H1 (cell line): Measurements from ENCODE around the gene FGF1.

ENCODE experiments used
- BCL11A ChIP-seq, 2 experiments: IDR thresholded peaks; one replicate each; pipeline ENCODE4 v1.6.1; 2011; ENCODE audit warnings: low read depth in 2 of 2, low read length in 2 of 2, mild to moderate bottlenecking in 2 of 2
- CREB1 ChIP-seq: IDR thresholded peaks from 2 replicates; pipeline ENCODE4 v1.6.1; 2012; ENCODE audit warnings: inconsistent platforms
- CTCF ChIP-seq, 3 experiments: IDR thresholded peaks; 1 replicate in 2 of 3; 2 replicates in 1 of 3; pipeline versions ENCODE4 v1.5.1 to v1.6.1; 2011; ENCODE audit warnings: low read length in 3 of 3, mild to moderate bottlenecking in 3 of 3, inconsistent platforms in 2 of 3, low read depth in 1 of 3, moderate library complexity in 1 of 3; ENCODE audit not compliant: insufficient read depth in 1 of 3; ENCODE audit errors: control extremely low read depth in 1 of 3
- EP300 ChIP-seq, 2 experiments: IDR thresholded peaks; 1 replicate in 1 of 2; 2 replicates in 1 of 2; pipeline ENCODE4 v1.6.1; 2011 to 2012; ENCODE audit warnings: low read depth in 2 of 2, low read length in 2 of 2, mild to moderate bottlenecking in 2 of 2, borderline replicate concordance in 1 of 2, inconsistent platforms in 1 of 2, moderate library complexity in 1 of 2
- EZH2 ChIP-seq: fragments of 200-600 bp; sonication (generic); IDR thresholded peaks from 2 replicates; pipeline ENCODE4 v1.7.1; 2012; ENCODE audit warnings: low read depth, mild to moderate bottlenecking, moderate library complexity, low read length, inconsistent platforms; ENCODE audit not compliant: severe bottlenecking
- JUND ChIP-seq: IDR thresholded peaks from 2 replicates; pipeline ENCODE4 v1.6.1; 2011; ENCODE audit warnings: mild to moderate bottlenecking, improper control_type of control experiment, low read length
- MAFK ChIP-seq: IDR thresholded peaks from 2 replicates; pipeline ENCODE4 v1.6.1; 2012; ENCODE audit warnings: low read depth, mild to moderate bottlenecking, improper control_type of control experiment, low read length
- POLR2AphosphoS5 ChIP-seq: IDR thresholded peaks from 2 replicates; pipeline ENCODE4 v1.6.1; 2011; ENCODE audit warnings: low read depth, low read length
- RNF2 ChIP-seq: fragments of 200-900, 300-1000 bp; sonication (generic); IDR thresholded peaks from 2 replicates; pipeline ENCODE4 v1.7.1; 2016; ENCODE audit warnings: borderline replicate concordance, low read depth, mild to moderate bottlenecking, antibody characterized with exemption, low read length; ENCODE audit not compliant: poor library complexity, severe bottlenecking; ENCODE audit errors: missing control alignments
- SIN3A ChIP-seq, 2 experiments: IDR thresholded peaks in 1 of 2; conservative IDR thresholded peaks in 1 of 2; 2 replicates each; pipeline ENCODE4 v1.6.1; 2011 to 2012; ENCODE audit warnings: low read length in 2 of 2, improper control_type of control experiment in 1 of 2, low read depth in 1 of 2, mild to moderate bottlenecking in 1 of 2
- TAF1 ChIP-seq: IDR thresholded peaks from 2 replicates; pipeline ENCODE4 v1.6.1; 2011; ENCODE audit warnings: mild to moderate bottlenecking, low read depth, low read length
- TBP ChIP-seq: IDR thresholded peaks from 2 replicates; pipeline ENCODE4 v1.6.1; 2011; ENCODE audit warnings: low read depth, low read length, improper control_type of control experiment
- ZNF274 ChIP-seq: IDR thresholded peaks from 2 replicates; pipeline ENCODE4 v1.7.0; 2012; ENCODE audit warnings: low read length, borderline replicate concordance; ENCODE audit errors: extremely low read depth

GRCh38 chr5:142578161-142578830, 107.6 kb downstream of the FGF1 start:
- TF ChIP-seq EZH2: no peak
- no peak for TF ChIP-seq TBP
- no peak for TF ChIP-seq TAF1
- no peak for TF ChIP-seq RNF2
- TF ChIP-seq MAFK: no peak
- TF ChIP-seq JUND: no peak
- TF ChIP-seq EP300 (IDR thresholded peaks at IDR 0.05; ENCODE audit: borderline replicate concordance in 1 of 2, low read depth in 2 of 2, low read length in 2 of 2): no peak
- no peak for TF ChIP-seq BCL11A (IDR thresholded peaks at IDR 0.05; ENCODE audit: low read depth in 2 of 2, low read length in 2 of 2)
- no peak for TF ChIP-seq ZNF274
- TF ChIP-seq CTCF (IDR thresholded peaks at IDR 0.05; ENCODE audit: control extremely low read depth in 1 of 3, insufficient read depth in 1 of 3, low read depth in 1 of 3, low read length in 3 of 3): no peak
- no peak for TF ChIP-seq POLR2AphosphoS5
- no peak for TF ChIP-seq CREB1
- no peak for TF ChIP-seq SIN3A (conservative IDR thresholded peaks at IDR 0.05 in 1 of 2, IDR thresholded peaks at IDR 0.05 in 1 of 2; ENCODE audit: low read depth in 1 of 2, low read length in 2 of 2)
